ENCODE measurements around the gene AP2A1. TPM values are rescaled to one million over a fixed set of nuclear protein-coding genes. Genes with fewer than 3 reads are reported as not detected.

Gene AP2A1
- total and polyA plus RNA-seq, 2 donors (not counting 3 experiments of a cell fraction or from before 2014, with no cell fraction given): 108 to 113 TPM

DNA sequence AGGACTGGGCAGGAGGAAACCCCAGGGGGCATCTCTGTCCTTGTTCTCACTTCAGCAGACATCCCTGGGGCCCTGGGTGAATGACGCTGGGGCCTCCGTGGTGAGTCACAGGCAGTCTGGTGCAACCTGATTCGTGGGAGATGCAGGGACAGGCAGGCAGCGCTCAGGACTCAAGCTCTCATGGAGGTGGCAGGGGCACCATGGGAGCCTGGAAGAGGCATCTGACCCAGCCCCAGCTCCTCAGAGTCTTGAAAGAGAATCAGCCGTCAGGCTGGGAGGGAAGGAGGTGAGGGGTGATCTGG, 70.2 kb downstream of the AP2A1 start:
- DNase-seq (ENCODE audit: low read depth, low spot score) (no peak), FAIRE-seq (no peak)
- H3K4me3 ChIP-seq (replicated peaks in 1 of 3; ENCODE audit: insufficient read depth in 1 of 3, low read depth in 1 of 3, low read length in 3 of 3): no peak overlapping the region
- dilution Hi-C loops (cut with MboI; ENCODE audit: extremely low pct_ligation_motif_present, low sequenced_read_pairs): no loop called here
- H3K27me3 ChIP-seq (ENCODE audit: control insufficient read depth in 2 of 2, insufficient read depth in 2 of 2, low read length in 2 of 2): no peaks in the 10 kb centered on the region
- TF ChIP-seq CTCF (IDR thresholded peaks at IDR 0.05; ENCODE audit: extremely low read depth in 1 of 2, insufficient read depth in 1 of 2, low read depth in 1 of 2, low read length in 2 of 2) (no peak), FOS (IDR thresholded peaks at IDR 0.05; ENCODE audit: borderline replicate concordance, insufficient read depth, low read length) (no peak), GATA2 (IDR thresholded peaks at IDR 0.05; ENCODE audit: insufficient read depth, insufficient read length, low read depth, low read length) (no peak), POLR2A (IDR thresholded peaks at IDR 0.05; ENCODE audit: low read depth, low read length) (no peak), JUN (IDR thresholded peaks at IDR 0.05; ENCODE audit: borderline replicate concordance, insufficient read depth, insufficient read length, low read depth) (no peak), MAX (IDR thresholded peaks at IDR 0.05; ENCODE audit: insufficient read depth, insufficient read length) (no peak), POLR2AphosphoS5 (IDR thresholded peaks at IDR 0.05; ENCODE audit: insufficient read depth, low read depth, low read length) (no peak), EZH2 (IDR thresholded peaks at IDR 0.05; ENCODE audit: borderline replicate concordance, low read depth, low read length, severe bottlenecking) (no peak)
- H3K9ac ChIP-seq (replicated peaks; ENCODE audit: extremely low read depth, insufficient read depth, low read length): no peak overlapping the region
- no peak overlapping the region for H3K27ac ChIP-seq (ENCODE audit: insufficient read depth, low read depth, low read length)
- H2AFZ ChIP-seq (ENCODE audit: low read depth, low read length): no peak overlapping the region
- ChIA-PET POLR2A (no interaction called here), CTCF (no interaction called here)
- no peaks in the 10 kb centered on the region for H3K79me2 ChIP-seq (ENCODE audit: control insufficient read depth, insufficient read depth, low read length)
- H3K36me3 ChIP-seq (ENCODE audit: control insufficient read depth in 2 of 2, extremely low read depth in 1 of 2, insufficient read depth in 2 of 2, low read length in 2 of 2): peaks cover 6 to 49% of the 10 kb centered on the region in 2 experiments
- peaks cover 8% of the 10 kb centered on the region for H3K4me1 ChIP-seq (ENCODE audit: control insufficient read depth, extremely low read depth, insufficient read depth, low read length)
- no TSS peak for BruUV-seq (replicated peaks)
- H3K9me3 ChIP-seq (replicated peaks; ENCODE audit: control insufficient read depth, insufficient read depth, low read length): no peaks in the 10 kb centered on the region
- no peaks in the 10 kb centered on the region for H3K9me1 ChIP-seq (replicated peaks; ENCODE audit: control insufficient read depth, extremely low read depth, insufficient read depth, low read length)
- intact Hi-C loops (cut with micrococcal nuclease): no loop called here
- no peak overlapping the region for H3K4me2 ChIP-seq (ENCODE audit: insufficient read depth, low read length)
- H4K20me1 ChIP-seq (replicated peaks; ENCODE audit: control insufficient read depth, extremely low read depth, insufficient read depth, low read length): no peaks in the 10 kb centered on the region
